SK-N-MC (cell line): ENCODE results near the gene GGTA1.

ENCODE experiments used
- EZH2 ChIP-seq: fragments of 200-600 bp; sonication (generic); IDR thresholded peaks from one replicate; pipeline ENCODE4 v1.6.1; 2017; ENCODE audit warnings: antibody characterized with exemption
- FOXP2 ChIP-seq: optimal IDR thresholded peaks from 2 replicates; pipeline ENCODE3; 2011; ENCODE audit warnings: mild to moderate bottlenecking, moderate library complexity; ENCODE audit not compliant: insufficient read depth; ENCODE audit errors: extremely low read length, control extremely low read depth
- POLR2AphosphoS5 ChIP-seq: IDR thresholded peaks from 2 replicates; pipeline ENCODE4 v1.6.1; 2012; ENCODE audit warnings: mild to moderate bottlenecking, low read depth, low read length, borderline replicate concordance

- no peak for TF ChIP-seq POLR2AphosphoS5
- no peak for TF ChIP-seq EZH2
- TF ChIP-seq FOXP2, result no peak
These were observed 37.6 kb upstream of the GGTA1 start for GRCh38 chr9:121537283-121537682.
